SIG-M5 treated with dmso at 0.1 percent for 504 hours (cell line): ENCODE measurements around the gene SS18L1.

Experiments
- DNase-seq: peaks from one replicate; lab custom pipeline; 2025; ENCODE audit not compliant: unreplicated experiment; lab: John Stamatoyannopoulos, UW

Gene SS18L1

DNA sequence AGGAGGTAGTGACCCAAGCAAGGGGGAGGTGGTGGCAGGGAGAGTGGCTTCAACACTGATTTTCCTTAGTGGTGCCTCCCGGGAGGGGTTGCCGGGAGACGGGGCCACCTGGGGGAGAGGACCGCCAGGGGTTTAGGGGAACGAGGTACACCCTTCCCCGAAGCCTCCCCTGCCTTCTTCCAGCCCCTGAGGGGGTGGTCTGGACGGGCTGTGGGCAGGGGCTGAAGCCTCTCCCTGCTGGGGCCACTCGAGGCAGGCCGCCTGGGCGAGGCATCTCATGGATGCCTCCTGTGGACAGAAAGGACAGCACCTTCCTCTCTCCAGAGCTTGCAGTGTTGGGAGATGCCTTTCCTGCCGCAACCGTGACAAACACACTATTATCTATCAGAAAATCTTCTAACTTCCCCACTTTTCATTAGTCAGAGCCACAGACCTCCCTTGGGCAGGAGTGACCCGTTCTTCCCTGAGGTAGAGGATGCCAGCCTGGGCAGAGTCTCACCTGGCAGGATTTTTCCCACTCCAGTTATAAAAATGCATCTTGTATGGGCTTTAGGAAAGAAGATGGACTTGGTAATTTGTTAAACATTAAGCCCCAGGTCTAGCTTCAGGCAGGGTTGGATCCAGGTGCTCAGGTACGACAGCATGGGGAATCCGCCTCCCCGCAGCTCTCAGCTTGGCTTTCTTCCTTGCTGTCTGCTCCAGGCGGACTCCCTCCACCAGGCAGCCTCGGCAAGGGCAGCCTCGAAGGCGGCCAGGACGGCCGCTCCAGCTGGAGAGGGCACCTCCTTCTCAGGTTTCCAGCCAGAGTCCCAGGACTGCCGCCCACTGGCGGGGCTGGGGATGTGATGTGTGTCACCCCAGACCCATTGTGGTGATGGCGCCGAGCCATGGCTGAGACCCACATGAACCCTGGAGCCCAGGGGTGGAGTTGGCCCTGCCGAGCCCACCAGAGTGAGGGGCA, 65.5 kb downstream of the SS18L1 start:
- DNase-seq, result no peak

DNA sequence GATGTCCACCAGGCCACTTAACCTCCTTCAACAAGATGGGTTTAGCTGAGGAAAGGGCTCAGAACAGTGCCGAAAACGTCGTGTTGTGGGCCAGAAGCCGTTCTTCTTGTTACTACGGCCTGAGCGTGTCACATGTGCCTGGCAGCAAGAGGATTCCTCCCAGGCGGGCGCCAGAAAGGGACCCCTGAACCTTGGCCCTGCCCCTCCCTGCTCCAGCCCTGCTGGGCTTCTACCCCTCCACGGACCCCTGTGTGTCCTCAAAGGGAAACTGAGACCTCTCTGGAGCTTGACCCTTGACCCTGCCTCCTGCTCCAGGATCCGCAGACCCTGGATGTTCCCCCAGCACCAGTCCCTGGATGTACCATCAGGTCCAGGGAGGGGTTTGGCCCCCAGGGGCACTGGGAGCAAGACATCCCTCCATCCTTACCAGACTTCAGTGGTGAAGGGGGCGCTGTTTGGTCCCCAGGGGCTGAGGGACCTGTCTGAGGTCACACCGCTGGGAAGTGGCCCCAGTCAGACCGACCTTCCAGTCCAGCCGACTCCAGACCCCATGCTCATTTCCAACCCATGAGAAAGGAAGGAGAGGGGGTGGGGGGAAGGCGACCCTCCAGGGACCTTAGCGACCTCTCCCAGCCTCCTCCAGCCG, 66.4 kb downstream of the SS18L1 start:
- no peak for DNase-seq

DNA sequence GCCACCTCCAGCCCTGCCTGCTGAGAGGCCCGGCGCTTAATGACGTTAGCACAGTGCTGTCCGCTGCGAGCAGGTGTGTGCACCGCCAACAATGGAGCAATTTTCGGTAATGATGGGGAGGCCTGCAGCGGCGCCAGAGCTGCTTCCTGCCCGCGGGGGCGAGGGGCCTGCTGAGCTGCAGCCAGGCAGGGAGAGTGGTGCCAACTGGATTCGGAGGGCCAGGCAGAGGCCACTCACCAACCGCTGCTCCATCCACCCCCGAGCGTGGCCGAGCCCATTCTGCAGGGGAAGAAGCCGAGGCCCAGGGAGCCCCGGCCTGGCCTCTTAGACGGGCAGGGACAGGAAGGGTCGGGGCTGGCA, 66.9 kb downstream of the SS18L1 start:
- no peak for DNase-seq

DNA sequence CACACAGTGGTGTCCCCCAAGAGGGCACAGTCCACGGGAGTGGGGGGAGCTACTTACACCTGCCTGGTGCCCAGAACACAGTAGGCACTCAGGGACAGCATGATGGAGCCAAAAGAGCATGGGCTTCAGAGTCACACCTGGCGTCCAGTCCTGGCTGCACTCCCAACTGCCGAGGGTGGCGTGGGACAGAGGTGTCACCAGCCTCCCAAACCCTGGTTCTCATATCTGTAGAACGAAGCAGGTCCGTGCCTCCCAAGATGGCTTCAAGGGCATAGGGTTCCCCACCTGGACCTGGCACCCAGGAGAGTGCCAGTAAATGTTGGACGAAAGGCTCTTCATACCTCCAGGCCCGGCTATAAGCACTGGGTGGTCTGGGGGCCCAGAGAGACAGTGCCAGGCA, 67.6 kb downstream of the SS18L1 start:
- no peak for DNase-seq

DNA sequence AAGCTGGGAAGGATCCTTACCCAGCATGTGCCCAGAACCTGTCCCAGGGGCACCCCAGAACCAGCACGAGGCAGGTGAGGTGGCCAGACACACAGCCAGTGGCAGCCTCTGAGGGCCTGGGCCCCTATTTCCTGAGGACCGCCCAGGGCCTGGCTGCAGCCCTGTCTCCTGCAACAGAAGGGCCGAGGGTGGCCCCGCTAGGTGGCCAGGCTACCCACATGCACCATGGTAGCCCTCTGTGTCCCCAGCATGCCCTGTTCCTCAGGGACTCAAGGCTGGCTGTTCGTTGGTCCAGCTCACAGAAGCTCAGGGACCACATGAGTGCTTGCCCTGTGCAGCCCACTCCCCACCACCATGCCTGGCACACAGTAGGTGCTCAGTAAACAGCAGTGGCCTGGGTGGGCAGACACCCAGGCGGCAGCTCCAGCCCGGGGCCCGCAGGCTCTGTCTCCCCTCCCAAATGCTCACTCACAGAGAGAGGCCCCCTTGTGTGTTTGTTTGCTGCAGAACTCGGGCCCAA, 68.3 kb downstream of the SS18L1 start:
- DNase-seq, result no peak

DNA sequence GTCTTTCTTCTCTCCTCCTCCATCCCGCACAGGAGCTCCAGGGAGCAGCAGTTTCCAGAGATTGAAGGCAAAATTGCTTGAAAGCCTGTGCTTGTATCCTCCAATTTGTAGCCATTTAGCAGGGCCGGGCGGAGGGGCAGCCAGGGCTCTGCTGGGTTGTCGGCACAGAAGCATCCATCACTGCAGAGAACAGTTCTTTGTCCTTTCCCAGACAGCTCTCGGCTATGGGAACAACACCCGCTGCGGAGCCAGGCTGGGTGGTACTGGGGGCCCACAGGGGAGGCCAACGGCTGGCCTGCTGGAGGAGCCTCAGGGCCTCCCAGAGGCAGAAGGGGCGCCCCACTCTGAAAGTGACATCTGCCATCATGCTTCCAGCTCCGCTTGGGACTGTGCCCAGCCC, 68.7 kb downstream of the SS18L1 start:
- DNase-seq, result no peak

DNA sequence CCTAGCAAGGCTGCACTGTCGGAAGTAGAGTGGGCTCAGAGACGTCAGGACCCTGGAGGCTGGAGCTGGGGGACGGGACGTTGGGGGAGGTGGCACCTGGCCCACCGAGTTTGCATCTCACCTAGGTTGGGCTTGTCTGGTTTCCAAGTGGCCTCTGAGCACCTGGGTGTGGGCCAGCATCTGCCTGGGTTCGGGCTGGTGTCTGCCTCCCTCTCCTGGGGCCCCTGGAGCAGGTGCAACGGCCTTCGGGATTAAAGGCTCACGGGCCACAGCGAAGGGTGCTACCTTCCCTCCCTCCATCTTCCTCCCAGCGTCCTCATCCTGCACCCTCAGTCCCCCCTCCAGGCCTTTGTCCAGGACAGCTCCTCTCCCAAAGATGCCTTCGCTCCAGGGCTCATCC, 70.5 kb downstream of the SS18L1 start:
- no peak for DNase-seq

DNA sequence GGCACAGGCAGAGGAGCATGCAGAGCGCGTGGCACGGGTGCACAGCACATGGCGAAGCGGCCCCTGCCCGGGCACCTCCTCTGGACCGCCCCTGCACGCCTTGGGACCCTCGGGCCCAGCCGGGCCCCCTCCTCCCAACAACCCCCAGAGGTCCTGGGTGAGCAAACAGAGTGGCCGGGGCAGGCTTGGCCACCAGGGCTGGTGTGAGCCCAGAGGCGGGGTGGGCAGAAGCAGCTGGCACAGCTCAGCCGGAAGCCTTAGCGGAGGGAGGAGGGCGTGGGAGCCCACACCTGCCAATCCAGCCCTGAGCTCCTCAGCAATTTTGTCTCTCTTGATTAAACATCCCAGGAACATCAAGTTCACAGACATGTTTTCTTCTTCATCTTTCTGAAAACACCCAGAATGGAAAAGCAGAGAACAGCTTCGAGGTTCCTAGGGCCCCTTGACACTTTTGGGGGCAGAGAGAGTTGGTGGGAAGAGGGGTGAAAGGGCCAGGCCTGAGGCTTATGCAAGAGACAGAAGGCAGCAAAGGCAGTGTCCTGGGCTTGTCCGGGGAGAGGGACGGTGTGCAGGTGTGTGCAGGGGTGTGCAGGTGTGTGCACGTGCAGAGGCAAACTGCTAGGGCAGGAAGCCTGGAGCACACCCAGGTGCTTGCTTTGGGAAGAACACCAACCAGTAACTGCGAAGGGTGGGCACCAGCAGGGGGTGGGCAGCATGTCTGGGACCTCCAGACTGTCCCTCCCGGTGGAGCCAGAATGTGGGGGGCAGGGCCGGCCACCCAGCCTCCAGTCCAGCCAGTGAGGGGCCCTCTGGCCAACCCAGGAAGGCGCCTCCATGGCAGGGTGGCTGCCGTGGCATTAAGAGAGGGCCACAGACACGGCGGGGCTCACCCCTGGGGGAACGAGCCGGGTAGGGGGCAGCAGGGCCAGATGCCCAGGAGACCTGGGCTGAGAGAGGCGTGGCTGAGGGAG, 71.7 kb downstream of the SS18L1 start:
- no peak for DNase-seq

DNA sequence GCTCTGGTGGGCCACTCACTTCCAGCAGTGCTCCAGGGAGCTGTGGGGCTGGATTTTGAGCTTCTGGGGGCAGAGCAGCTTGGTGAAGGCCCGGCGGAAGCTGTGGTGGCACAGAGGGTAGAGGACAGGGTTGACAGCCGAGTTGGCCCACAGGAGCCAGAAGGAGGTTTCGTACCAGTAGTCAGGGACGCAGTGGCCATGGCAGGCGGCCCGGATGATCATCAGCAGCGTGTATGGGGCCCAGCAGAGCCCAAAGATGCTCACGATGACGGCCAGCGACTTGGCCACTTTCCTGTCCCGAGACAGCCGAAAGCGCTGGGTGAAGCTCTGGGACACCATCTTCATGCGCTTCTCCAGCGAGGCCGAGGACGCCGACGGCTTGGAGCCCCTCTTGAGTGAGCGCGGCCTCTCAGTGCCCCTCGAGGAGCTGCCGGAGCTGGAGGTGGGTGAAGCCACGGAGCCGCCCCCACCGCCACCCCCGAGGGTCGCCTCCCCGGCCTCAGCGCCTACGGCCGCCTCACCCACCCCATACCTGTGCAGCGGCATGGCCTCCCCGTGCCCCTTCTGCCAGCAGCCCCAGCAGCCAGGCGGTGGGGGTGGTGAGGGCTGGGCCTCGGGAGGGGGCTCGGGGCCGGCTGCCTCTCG, 72.5 kb downstream of the SS18L1 start:
- DNase-seq, result no peak

DNA sequence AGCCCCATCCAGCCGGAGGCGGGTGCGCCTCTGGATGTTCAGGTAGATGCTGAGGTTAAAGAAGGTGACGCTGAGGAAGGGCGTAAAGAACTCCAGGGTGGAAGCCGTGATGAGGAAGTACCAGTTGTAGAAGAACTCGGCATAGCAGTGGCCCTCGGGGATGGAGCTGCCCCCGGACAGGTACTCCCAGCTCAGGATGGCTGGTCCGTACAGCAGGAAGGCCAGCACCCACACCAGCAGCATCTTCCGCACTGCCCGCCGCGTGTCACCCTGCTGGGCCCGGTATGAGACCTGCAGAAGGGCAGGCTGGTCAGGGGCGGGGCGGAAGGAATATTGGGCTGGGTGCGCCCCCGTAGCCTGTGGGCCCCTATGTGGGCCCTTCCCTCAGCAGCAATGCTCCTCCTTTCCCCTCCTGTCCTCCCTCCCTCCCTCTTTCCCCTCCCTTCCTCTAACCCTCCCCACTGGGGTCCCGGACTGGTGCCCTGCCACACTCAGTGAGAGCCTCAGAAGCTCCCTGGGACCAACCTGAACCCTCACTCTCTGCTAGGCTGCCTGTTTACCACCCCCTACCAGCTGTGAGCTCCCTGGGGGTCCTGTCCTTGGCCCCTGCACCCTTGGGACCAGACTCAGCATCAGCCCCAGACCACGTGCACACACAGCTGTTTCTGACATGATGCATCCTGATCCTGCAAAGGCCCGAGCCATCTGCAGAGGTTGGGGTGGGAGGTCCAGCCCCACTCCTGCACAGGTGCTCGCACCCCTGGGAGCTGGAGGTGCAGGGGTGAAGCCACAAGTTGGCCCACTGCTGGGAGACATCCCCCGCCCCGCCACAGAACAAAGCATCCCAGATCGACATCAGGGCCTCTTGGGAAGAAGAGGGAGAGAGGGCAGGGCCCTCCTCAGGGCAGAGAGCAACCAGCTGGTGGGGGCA, 73.3 kb downstream of the SS18L1 start:
- no peak for DNase-seq

DNA sequence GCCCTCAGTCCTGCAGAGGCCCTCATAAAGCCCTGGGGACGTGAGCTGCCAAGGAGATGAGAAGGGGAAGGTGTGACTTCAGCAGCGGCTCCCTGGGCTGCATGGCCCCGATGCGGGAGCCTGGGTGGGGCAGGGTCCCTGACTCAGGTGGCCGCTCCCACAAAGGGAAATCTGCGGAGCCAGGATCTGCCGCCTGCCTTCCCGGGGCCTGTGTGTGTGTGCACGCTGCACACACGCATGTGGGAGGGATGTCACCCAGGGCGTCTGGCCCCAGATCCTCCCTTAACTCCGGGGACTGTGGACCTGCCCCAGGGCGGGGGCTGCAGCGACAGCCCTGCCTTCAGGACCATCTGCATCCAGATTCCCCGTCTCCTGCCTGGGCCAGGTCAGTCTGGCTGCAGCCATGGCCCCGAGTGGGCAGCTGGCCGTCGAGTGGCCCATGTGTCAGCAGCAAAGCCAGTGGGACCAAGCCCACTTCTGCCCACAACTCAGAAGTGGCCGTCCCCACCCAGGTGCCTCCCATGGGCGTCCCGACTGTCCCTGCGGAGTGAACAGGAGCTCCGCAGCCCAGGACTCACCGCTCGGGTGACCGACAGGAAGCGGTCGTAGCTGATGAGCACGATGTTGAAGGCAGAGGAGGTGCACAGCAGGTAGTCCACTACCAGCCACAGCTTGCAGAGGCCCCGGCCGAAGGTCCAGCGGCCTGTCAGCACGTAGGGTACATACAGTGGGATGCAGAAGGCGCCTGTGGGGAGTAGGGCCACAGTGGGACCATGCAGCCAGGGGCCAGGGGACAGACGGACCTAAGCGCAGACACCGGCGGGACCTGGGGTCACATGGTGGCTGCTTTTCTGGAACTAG, 74.6 kb downstream of the SS18L1 start:
- DNase-seq, result no peak

DNA sequence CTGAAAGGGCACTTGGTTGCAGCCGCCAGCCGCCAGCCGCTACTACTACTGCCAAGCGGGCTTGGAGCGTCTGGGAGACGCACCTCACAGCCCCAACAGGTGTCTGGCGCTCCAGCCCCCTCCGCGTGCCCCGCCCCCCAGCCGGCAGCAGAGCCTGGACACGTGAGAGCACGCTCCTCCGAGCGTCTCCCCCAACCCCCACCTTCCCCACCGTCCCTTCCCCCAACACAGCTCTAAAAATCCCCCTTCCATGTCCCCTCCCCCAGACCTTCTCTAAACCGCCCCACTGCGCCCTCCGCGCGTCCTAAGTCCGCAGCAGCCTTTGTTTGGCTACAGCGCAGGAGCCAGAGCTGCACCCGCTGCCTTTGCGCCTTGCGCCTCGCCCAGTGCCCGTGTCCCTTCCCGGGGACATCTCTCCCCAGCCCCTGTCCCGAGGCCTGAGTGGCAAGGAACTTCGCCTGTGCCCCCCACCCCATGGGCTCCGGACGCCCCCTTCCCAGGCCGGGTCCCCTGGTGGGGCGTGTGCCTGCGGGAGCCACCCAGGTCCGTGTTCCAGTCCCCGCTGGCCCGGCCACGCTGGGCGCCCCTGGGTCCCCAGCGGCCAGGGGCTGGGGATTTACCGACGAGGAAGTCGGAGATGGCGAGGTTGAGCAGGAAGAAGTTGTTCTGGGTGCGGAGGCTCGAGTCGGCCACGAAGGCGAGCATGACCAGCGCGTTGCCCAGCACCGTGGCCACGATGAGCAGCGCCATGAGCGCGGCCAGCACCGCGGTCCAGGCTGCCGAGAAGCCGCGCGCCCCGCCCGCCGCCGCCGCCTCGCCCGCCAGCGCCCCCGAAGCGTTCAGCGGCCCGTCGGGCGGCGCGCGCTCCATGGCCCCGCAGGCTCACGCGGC, 75.8 kb downstream of the SS18L1 start:
- DNase-seq, result no peak

DNA sequence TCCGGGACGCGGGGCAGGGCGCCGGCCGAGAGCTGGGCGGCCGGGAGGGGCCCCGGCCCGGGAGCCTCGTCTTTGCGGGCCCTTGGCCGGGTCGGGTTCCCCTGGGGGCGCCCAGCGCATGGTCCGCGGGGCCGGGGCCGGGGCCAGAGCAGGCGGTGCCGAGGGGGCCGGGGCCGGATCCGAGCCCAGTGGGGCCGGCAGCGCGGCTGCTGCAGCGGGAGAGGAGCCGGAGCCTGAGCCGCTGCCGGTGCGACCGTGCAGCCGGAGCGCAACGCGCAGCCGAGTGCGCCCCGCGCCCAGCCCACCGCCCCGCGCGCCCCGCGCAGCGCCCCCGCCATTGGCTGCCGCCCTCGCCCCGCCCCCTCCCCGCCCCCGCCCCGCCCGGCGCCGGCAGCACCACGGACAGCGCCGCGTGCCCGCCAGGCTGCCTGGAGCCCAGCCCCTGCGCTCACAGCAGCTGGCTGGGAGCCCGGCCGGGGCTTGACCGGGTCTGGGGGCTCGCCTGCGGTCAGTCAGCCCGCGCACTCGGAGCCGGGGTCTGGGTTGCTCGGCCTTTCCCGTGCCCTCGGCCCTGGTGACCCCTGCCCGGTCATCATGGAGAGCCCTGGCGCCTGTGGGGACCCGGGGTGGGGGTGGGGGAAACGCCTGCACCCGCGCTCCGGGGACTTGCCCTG, 76.6 kb downstream of the SS18L1 start, which contains the start of gene HRH3:
TSS of gene HRH3 (minus strand) at position 287 of the 674 bp plus-strand sequence. CDS start 308 bp downstream, outside the sequence.
- peak; percentile 35 for DNase-seq

DNA sequence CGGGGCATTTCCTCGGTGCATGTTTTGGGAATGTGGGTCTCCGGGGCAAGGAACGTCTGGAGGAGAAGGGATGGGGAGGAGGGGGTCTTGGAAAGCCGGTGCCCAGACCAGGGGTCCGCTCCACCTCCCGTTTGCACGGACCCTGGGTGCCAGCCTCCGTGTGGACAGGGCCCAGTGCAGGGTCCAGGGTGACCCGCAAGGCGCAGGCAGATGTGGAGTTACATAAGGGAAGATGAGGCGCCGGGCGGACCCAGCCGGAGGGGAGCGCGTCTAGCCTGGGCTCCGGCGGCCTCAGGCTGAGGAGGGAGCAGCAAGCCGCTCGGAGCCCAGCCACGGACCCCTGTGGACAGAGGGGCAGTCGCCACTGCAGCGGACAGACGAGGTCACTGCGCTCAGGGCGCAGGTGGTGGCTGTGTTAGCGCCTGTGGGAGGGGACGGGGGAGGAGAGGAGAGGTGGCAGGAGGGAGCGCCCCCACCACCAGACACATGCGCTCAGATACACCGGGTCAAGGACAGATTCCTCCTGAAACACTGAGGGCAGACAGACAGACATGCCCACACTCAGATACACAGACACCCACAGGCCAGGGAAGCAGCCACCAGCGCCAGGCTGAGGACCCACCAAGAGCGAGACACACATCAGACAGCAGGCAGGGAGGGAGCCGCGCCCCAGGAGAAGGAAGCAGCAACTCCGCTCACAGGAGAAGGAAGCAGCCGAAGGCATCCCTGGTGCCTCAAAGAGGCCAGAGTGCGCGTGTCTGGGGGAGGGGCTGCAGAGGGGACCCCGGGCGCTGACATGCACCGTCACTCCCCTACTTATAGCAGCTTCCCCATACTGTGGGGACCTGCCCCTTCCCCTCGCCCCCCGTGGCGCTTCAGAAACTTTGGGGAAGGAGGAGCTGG, 77.3 kb downstream of the SS18L1 start:
- peak; percentile 61 for DNase-seq

DNA sequence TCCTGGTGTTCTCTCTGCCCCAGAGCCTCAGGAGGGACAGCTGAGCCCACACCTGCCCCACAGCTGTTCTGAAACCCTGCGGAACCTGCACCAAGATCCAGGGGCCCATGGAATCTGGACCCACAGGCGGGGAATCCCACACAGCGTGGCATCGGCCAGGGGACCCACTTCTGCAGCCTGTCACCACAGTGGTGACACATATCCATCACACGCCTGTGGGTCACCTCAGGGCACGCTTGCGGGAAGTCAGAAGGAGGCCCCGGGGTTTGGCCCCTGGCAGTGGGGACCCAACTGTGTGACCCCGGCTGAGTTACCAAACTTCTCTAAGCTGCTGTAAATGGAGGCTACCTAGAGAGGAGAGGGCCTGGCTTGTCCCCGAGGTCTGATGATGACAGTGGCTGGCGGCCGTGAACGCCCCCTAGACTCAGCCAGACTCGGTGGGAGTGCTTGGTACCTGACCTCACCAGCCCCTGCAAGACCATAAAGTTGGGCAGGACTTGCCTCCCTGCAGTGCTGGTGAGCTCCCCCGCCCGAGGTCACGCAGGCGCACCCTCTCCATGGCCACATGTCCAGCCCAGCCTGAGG, 78.8 kb downstream of the SS18L1 start:
- DNase-seq, result no peak
